Lung (tissue), 13 donors: ENCODE measurements around the gene GLRX5. TPM values are rescaled to one million over a fixed set of nuclear protein-coding genes. Genes with fewer than 3 reads are reported as not detected.
A peak's percentile ranks its signal among the peaks of the same experiment; 100 is the strongest.
"Not testable (repeated sequence)": the region's sequence is repeated elsewhere in the genome, so short reads cannot be mapped to it uniquely, and the experiment has no call there.

Experiments used
- ATAC-seq: fragments of 200-7000 bp; cut with Tn5 transposase; one replicate; pipeline ENCODE4 v1.9.1; 2020; ENCODE audit warnings: moderate number of reproducible peaks; ENCODE audit not compliant: insufficient read depth, low FRiP score
- DNase-seq, 3 donors: peaks; one replicate each; pipeline ENCODE4 v3.0.0-alpha.2; 2013 to 2017
- H3K27ac ChIP-seq, 2 donors: one replicate each; pipeline ENCODE4 v1.5.1; 2013; ENCODE audit warnings: mild to moderate bottlenecking in 2 of 2, moderate library complexity in 2 of 2, control low read depth in 1 of 2, inconsistent platforms in 1 of 2, low read depth in 1 of 2, low read length in 1 of 2
- H3K27me3 ChIP-seq, 3 donors: one replicate each; pipeline ENCODE4 v1.5.1; 2013; ENCODE audit warnings: low read length in 2 of 3; ENCODE audit not compliant: control insufficient read depth in 3 of 3, insufficient read depth in 3 of 3
- H3K36me3 ChIP-seq, 4 donors: one replicate each; pipeline ENCODE4 v1.5.1; 2013; ENCODE audit warnings: low read length in 4 of 4, mild to moderate bottlenecking in 1 of 4, moderate library complexity in 1 of 4; ENCODE audit not compliant: control insufficient read depth in 4 of 4, insufficient read depth in 4 of 4
- H3K4me1 ChIP-seq, 5 donors: one replicate each; pipeline ENCODE4 v1.5.1; 2013; ENCODE audit warnings: low read length in 5 of 5, mild to moderate bottlenecking in 2 of 5, moderate library complexity in 1 of 5; ENCODE audit not compliant: control insufficient read depth in 5 of 5, insufficient read depth in 5 of 5
- H3K4me3 ChIP-seq: one replicate; pipeline ENCODE4 v1.5.1; 2013; ENCODE audit warnings: mild to moderate bottlenecking, control low read depth, moderate library complexity
- H3K9ac ChIP-seq, 2 donors: one replicate each; pipeline ENCODE4 v1.5.1; 2013; ENCODE audit warnings: low read length in 2 of 2, control low read depth in 1 of 2; ENCODE audit not compliant: insufficient read depth in 1 of 2
- H3K9me3 ChIP-seq, 4 donors: one replicate each; pipeline ENCODE4 v1.5.1; 2013; ENCODE audit warnings: low read length in 3 of 4, mild to moderate bottlenecking in 1 of 4, moderate library complexity in 1 of 4; ENCODE audit not compliant: control insufficient read depth in 4 of 4, insufficient read depth in 3 of 4
- CTCF ChIP-seq: IDR thresholded peaks from 2 replicates; pipeline ENCODE4 v1.5.1; 2012; ENCODE audit warnings: mild to moderate bottlenecking; ENCODE audit errors: control extremely low read depth, extremely low read depth
- WGBS, 2 donors: extraction: QIAGEN DNeasy Blood & Tissue Kit; methylation state at CpG; one replicate each; pipeline ENCODE4 v1.1.7; 2013; 5-methylcytosine and 5-hydroxymethylcytosine counted together
- polyA plus RNA-seq, 2 donors: library from polyadenylated mRNA; stranded (reverse); fragments of 200-250 nt; gene quantifications; one replicate each; pipeline ENCODE4 v1.2.1, GENCODE V29; 2013
- small RNA-seq: library from RNA; depleted of rRNA; stranded (forward); fragments of <200 nt; gene quantifications from one replicate; pipeline ENCODE3, GENCODE V24; 2014; ENCODE audit warnings: low replicate concordance
- total RNA-seq, 2 donors: library from RNA; depleted of rRNA in 1 of 2; stranded (reverse); fragments of >200 nt in 1 of 2; gene quantifications; one replicate each; pipeline ENCODE4 v1.2.1, GENCODE V29; 2014 to 2021
- donor health status: control.
- donor health status: control.
- donor health status: Bipolar disorder and iron deficiency.
- donor health status: healthy.
- donor health status: DM: yes; HTN: yes; CAD: no.

GLRX5 gene
- total and polyA plus RNA-seq, 4 donors = 22.4 to 35.6 (median 29.1) TPM

- no peaks in the 10 kb centered on the region for H3K36me3 ChIP-seq
- no peaks in the 10 kb centered on the region for H3K27me3 ChIP-seq
- ATAC-seq (no peak), DNase-seq (no peak)
- H3K4me3 ChIP-seq = no peak overlapping the region
- 77 to 95% methylated on average over 6 of the region's 6 CpGs for WGBS, 2 donors
- no peak overlapping the region for H3K27ac ChIP-seq
- H3K9me3 ChIP-seq = peaks cover 0 to 6% (median 0%) of the 10 kb centered on the region in 4 donors
- no peak for TF ChIP-seq CTCF
- no peak overlapping the region for H3K9ac ChIP-seq
- no peaks in the 10 kb centered on the region for H3K4me1 ChIP-seq
Observed at GRCh38 chr14:95585953-95586620, 51.2 kb downstream of the GLRX5 start.

DNA sequence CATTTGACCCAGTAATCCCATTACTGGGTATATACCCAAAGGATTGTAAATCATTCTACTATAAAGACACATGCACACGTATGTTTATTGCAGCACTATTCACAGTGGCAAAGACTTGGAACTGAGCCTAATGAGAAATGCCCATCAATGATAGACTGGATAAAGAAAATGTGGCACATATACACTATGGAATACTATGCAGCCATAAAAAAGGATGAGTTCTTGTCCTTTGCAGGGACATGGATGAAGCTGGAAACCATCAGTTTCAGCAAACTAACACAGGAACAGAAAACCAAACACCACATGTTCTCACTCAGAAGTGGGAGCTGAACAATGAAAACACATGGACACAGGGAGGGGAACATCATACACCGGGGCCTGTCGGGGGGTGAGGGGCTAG lies 56.3 kb downstream of the GLRX5 start:
- not testable (repeated sequence) for H3K4me3 ChIP-seq, DNase-seq, H3K9me3 ChIP-seq, H3K27ac ChIP-seq, H3K27me3 ChIP-seq, H3K9ac ChIP-seq, ATAC-seq, H3K4me1 ChIP-seq, H3K36me3 ChIP-seq
- 89 to 98% methylated on average over 3 of the region's 3 CpGs for WGBS, 2 donors

Small RNA genes within 50 kb of the gene (small RNA-seq; reads per million reads assigned to genes)
- 8.2 reads per million, percentile 96 among the genes with 10 or more reads in this experiment for gene SCARNA13

Other genes starting within 250 kb of the GLRX5 start
- gene CLMN, start 215.1 kb upstream of the GLRX5 start, total RNA-seq = 10 to 100 TPM; 16.2 to 33.5 TPM
- gene CLMN, start 215.1 kb upstream of the GLRX5 start, polyA plus RNA-seq = 1 to 10 TPM; 4.5 to 7.2 TPM
- gene SYNE3, start 18.4 kb upstream of the GLRX5 start, total RNA-seq = 10 to 100 TPM in 1 of 2 donors, 1 to 10 TPM in 1; 8.4 to 30.5 TPM
- gene SYNE3, start 18.4 kb upstream of the GLRX5 start, polyA plus RNA-seq = 1 to 10 TPM; 2.7 to 3.7 TPM
- under 1 TPM in 1 of 2 donors, not detected in 1; 0.28 TPM for gene TCL1B, start 151.4 kb downstream of the GLRX5 start, total RNA-seq
- under 1 TPM in 1 of 2 donors, not detected in 1; 0.03 TPM for gene TCL1B, start 151.4 kb downstream of the GLRX5 start, polyA plus RNA-seq
- 1 to 10 TPM in 1 of 2 donors, under 1 TPM in 1; 0.21 to 5.0 TPM for gene TCL1A, start 179.1 kb downstream of the GLRX5 start, total RNA-seq
- gene TCL1A, start 179.1 kb downstream of the GLRX5 start, polyA plus RNA-seq = 1 to 10 TPM in 1 of 2 donors, under 1 TPM in 1; 0.30 to 2.8 TPM